NOMO-1 treated with DMSO at 0.1 percent for 48 hours (cell line): ENCODE data around the gene PUM1.
"Not testable (repeated sequence)": the region's sequence is repeated elsewhere in the genome, so short reads cannot be mapped to it uniquely, and the experiment has no call there.

ENCODE experiments used
- DNase-seq: peaks from one replicate; lab custom pipeline; 2025; ENCODE audit not compliant: unreplicated experiment; lab: John Stamatoyannopoulos, UW

PUM1 gene

GRCh38 chr1:31000301-31000700, 65.2 kb downstream of the PUM1 start:
- peak; percentile 7 for DNase-seq

- DNase-seq: no peak
These were observed 66.6 kb downstream of the PUM1 start for GRCh38 chr1:30998887-30999286.

GRCh38 chr1:30998171-30998570, 67.3 kb downstream of the PUM1 start:
- no peak for DNase-seq

- no peak for DNase-seq
These were observed 68.0 kb downstream of the PUM1 start for GRCh38 chr1:30997463-30998057.

GRCh38 chr1:30995990-30996612, 69.4 kb downstream of the PUM1 start:
- DNase-seq: no peak

- peak; percentile 60 for DNase-seq
These were observed 73.5 kb downstream of the PUM1 start for GRCh38 chr1:30991862-30992606.

- DNase-seq: no peak
These were observed 74.9 kb downstream of the PUM1 start for GRCh38 chr1:30990591-30990990.

- no peak for DNase-seq
These were observed 77.5 kb downstream of the PUM1 start for GRCh38 chr1:30988045-30988444.

- DNase-seq: no peak
These were observed 78.8 kb downstream of the PUM1 start for GRCh38 chr1:30986755-30987154.

- DNase-seq: no peak
These were observed 80.5 kb downstream of the PUM1 start for GRCh38 chr1:30984991-30985503.

- DNase-seq: no peak
These were observed 81.2 kb downstream of the PUM1 start for GRCh38 chr1:30984165-30984889.

- DNase-seq: peak; percentile 92
These were observed 82.6 kb downstream of the PUM1 start for GRCh38 chr1:30982937-30983336.

GRCh38 chr1:30982431-30982830, 83.1 kb downstream of the PUM1 start:
- no peak for DNase-seq

GRCh38 chr1:30981172-30981571, 84.3 kb downstream of the PUM1 start:
- no peak for DNase-seq

- no peak for DNase-seq
These were observed 88.0 kb downstream of the PUM1 start for GRCh38 chr1:30977511-30977910.

GRCh38 chr1:30977105-30977504, 88.4 kb downstream of the PUM1 start:
- no peak for DNase-seq

- DNase-seq: peak; percentile 25
These were observed 89.4 kb downstream of the PUM1 start for GRCh38 chr1:30976143-30976542.

- no peak for DNase-seq
These were observed 90.3 kb downstream of the PUM1 start for GRCh38 chr1:30975217-30975616.

- DNase-seq: no peak
These were observed 91.0 kb downstream of the PUM1 start for GRCh38 chr1:30974536-30974935.

- DNase-seq: not testable (repeated sequence)
These were observed 93.2 kb downstream of the PUM1 start for GRCh38 chr1:30972349-30972748.

GRCh38 chr1:30971496-30971895, 94.0 kb downstream of the PUM1 start:
- DNase-seq: peak; percentile 6
